IPS-NIHi11 (cell line): ENCODE measurements around the gene STRN3.
A peak's percentile ranks its signal among the peaks of the same experiment; 100 is the strongest.

Experiments
- DNase-seq: peaks from one replicate; pipeline ENCODE4 v3.0.0; 2012; ENCODE audit warnings: mixed read lengths, low spot score

The STRN3 gene

DNA sequence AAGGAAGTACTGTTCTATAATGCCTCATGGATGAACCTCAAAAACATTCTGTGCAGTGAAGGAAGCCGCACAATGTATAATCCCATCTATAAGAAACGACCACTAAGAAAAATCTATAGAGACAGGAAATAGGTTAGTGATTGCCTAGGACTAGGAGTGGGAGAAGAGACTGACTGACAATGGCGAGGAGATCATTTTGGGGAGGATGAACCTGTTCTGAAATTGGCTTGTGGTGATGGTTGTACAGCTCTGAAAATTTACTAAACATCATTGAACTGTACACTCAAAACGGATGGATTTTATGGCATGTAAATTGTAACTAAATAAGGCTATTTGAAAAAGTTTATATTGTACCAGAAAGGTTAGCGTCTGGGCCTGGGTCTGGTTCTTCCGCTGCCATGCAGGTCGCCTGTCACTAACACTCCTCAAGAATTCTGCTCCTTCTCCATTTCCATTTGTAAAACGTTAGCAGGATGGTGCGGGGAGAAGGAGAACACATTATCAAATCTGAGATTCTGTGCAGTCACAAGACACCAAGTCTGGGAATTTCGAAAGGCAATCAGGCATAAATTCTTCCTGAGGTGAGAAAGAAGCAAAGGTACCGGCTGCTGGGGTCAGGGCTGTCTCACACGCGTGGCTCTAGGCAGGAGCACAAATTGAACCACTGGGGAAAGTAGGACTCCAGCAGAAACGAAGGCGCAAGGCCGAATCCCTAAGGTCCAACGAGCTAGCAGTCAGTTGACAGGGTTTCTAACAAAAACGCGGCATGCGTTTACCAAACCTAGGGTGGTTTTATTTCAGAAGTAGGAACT lies 152.7 kb downstream of the STRN3 start:
- no peak for DNase-seq

GRCh38 chr14:30872602-30873001 lies 153.6 kb downstream of the STRN3 start:
- DNase-seq = peak; percentile 20

DNA sequence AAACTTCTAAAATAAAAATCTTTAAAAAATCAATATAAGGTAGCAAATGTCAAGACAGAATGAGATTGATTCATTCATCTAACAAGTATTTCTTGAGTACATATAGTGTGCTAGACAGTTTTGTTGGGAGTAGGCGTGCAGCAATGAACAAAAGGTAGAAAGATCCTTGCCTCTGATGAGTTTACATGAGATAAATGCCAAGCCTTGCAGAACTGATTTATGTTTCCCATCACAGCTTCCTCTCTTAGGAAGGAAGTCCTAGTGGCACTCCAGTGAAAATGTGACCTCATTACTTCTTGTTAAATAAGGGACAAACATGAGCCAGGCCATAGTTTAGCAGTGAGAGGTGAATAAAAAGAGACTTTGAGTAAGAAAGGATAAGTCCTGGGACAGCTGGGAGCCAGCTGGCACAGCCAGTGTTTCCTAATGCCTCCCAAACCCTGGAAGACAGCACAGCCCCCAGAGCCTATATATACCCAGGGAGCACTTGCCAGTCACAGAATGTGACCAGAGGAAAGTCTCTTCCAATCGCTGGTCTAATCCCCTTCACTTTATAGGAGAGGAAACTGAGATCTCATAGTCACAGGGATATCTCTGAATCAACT lies 156.5 kb downstream of the STRN3 start:
- DNase-seq = no peak

- no peak for DNase-seq
These were observed 157.4 kb downstream of the STRN3 start for GRCh38 chr14:30868736-30869135.

DNA sequence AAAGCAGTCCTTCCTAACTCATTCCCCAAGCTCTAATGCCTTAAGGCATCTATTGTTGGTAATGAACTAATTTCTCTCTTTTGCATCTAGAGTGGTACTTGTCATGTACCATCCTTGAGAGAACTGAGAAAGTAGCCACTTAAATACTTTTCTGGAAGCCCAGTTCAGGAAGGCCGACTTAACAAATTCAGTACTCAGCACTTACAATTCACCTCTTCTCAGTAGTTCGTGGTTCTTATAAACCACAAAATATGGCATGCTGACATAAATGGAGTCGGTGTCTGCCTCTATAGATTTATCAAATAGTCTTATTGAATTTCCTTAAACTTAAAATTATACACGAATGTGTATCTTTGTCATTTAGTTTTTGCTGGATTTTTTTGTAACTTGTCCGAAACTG lies 161.2 kb downstream of the STRN3 start:
- no peak for DNase-seq

- DNase-seq = no peak
These were observed 165.0 kb downstream of the STRN3 start for GRCh38 chr14:30861200-30861599.

GRCh38 chr14:30855345-30856037 lies 170.7 kb downstream of the STRN3 start:
- DNase-seq = no peak

- no peak for DNase-seq
These were observed 171.7 kb downstream of the STRN3 start for GRCh38 chr14:30854492-30854891.

GRCh38 chr14:30853946-30854345 lies 172.2 kb downstream of the STRN3 start:
- DNase-seq = no peak

DNA sequence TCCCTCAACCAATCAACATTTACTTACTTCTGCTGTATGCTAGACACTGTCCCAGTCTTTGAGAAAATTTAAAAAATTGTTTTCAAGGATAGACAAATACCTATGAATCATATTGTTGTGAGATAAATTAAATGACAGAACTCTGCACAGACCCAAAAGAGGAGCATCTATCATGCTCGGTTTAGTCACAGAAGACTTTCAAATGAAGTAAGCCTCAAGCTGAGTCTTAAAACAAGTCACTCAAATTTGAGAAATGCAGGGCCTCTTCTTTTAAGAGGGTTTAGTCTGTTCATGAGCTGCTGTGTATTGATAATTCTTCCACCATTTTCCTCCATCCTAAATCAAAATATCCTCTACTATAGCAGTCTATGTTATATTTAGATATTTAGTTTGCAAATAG lies 176.2 kb downstream of the STRN3 start:
- no peak for DNase-seq

DNA sequence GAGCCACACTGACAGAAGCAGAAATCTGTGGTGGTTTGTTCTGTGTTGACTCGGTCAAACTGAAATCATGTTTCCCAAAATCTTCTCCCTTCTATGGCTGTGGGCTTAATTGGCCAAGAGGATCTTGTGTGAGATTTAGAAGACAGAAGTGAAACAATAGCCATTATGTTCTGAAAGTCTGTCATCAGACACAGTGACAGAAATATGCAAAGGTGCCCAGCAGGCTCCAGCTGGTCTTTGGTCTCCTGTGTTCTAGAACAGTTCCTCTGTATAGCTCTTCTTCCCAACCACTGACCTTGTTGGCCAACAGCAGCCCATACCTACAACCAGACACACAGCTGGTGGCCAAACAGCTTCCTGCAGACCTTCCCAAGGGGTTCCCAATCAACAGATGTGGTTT lies 176.8 kb downstream of the STRN3 start:
- no peak for DNase-seq

DNA sequence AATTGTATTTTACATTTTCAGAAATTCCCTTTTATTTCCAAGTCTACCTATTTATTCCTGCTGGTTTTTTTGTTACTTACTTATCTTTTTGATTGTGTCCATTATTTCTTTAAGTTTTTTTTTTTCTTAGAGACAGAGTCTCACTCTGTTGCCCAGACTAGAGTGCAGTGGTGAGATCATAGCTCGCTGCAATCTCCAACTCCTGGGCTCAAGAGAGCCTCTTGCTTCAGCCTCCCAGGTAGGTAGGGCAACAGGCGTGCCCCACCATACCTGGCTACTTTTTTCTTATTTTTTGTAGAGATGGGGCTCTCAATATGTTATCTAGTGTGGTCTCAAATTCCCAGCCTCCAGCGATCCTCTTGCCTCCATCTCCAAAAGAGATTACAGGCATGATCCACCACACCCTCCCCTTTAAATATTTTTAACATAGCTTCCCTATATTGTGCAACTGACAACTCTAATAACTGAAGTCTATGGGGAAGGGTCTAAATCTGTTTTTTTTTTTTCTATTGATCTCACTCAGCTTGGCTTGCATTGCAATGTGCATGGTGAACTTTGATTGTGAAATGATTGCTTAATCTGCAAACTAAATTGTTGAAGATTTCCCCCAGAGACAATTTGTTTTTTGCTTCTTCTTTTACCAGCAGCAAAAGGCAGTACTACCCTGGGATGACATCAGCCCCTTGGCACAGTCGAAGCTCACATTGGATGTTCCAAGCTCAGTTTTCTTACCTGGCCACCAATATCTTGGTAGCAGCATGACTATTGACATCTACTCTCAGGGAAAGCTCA lies 177.5 kb downstream of the STRN3 start:
- DNase-seq = no peak
